Measurements from ENCODE around the gene DUOXA1.

DNA sequence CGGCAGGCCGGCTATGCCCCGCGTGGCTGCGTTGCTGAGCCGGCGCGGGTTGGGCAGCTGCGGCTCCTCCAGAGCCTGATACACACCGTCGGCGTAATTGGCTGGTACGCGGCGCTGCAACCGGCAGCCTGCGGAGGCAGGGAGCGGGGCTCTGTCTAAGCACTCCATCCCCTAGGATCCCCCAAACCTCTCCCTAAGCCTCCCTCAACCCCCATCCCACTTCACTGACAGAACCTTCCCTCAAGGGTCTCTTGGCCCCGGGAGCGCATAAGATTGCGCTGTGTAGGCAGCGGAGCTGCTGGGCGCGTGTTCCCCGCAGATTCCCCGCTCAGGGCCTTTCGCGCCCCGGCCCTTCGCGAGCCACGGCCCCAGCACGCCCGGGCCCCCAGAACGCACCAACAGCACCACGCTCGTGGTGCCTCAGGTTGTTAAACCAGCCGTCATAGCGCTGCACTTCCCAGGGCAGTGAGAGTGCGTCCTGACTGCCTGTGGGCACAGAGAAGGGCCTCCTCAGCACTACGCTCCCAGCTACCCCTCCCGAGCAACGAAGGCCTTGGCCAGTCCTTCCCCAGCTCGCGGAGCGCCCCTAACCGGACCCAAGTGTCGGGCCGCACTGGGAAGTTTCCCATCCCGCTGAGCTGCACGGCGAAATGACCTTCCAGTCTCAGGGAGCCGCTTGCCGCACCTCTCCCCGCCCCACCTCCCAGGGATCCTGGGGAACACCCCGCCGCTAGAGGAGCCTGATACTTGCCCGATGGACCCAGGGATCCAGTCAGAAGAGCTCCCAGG lies 16.9 kb downstream of the DUOXA1 start:
- TF ChIP-seq, protein P1, sequence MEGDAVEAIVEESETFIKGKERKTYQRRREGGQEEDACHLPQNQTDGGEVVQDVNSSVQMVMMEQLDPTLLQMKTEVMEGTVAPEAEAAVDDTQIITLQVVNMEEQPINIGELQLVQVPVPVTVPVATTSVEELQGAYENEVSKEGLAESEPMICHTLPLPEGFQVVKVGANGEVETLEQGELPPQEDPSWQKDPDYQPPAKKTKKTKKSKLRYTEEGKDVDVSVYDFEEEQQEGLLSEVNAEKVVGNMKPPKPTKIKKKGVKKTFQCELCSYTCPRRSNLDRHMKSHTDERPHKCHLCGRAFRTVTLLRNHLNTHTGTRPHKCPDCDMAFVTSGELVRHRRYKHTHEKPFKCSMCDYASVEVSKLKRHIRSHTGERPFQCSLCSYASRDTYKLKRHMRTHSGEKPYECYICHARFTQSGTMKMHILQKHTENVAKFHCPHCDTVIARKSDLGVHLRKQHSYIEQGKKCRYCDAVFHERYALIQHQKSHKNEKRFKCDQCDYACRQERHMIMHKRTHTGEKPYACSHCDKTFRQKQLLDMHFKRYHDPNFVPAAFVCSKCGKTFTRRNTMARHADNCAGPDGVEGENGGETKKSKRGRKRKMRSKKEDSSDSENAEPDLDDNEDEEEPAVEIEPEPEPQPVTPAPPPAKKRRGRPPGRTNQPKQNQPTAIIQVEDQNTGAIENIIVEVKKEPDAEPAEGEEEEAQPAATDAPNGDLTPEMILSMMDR (IDR thresholded peaks at IDR 0.05): no peak
- no peak for TF ChIP-seq POLR2AphosphoS5 (IDR thresholded peaks at IDR 0.05)
- TF ChIP-seq POLR2A (IDR thresholded peaks at IDR 0.05): no peak

Data from breast epithelium (tissue), 3 donors.